K562 (cell line): ENCODE results near the gene EHBP1L1. TPM values are rescaled to one million over a fixed set of nuclear protein-coding genes. Genes with fewer than 3 reads are reported as not detected.

Experiments used
- E4F1 ChIP-seq: fragments of 250-450 bp; sonication (Bioruptor Pico); IDR thresholded peaks from 2 replicates; pipeline ENCODE4 v1.5.0; 2021; ENCODE audit warnings: mild to moderate bottlenecking, borderline replicate concordance
- FOXM1 ChIP-seq, 2 experiments: fragments of 450-650 bp in 1 of 2; sonication (generic) in 1 of 2; formaldehyde crosslinking in 1 of 2; IDR thresholded peaks; 2 replicates each; pipeline versions ENCODE4 v1.6.1 to v1.9.0; 2017 to 2022; ENCODE audit warnings: low read depth in 2 of 2, mild to moderate bottlenecking in 2 of 2, missing genetic modification reagents in 1 of 2, moderate library complexity in 1 of 2
- ILF3 ChIP-seq: fragments of 450-650 bp; IDR thresholded peaks from 2 replicates; pipeline ENCODE4 v1.6.1; 2018; ENCODE audit warnings: antibody characterized with exemption, mild to moderate bottlenecking, moderate library complexity, borderline replicate concordance
- MEF2A ChIP-seq: IDR thresholded peaks from 2 replicates; pipeline ENCODE4 v1.6.1; 2011; ENCODE audit warnings: low read depth, mild to moderate bottlenecking, low read length, moderate library complexity; ENCODE audit not compliant: control insufficient read depth
- MTA3 ChIP-seq: fragments of 450-650 bp; formaldehyde crosslinking; IDR thresholded peaks from 2 replicates; pipeline ENCODE4 v1.6.1; 2017; ENCODE audit warnings: mild to moderate bottlenecking, borderline replicate concordance
- RBBP5 ChIP-seq: fragments of 200-600 bp; sonication (generic); IDR thresholded peaks from 2 replicates; pipeline ENCODE4 v1.6.1; 2012; ENCODE audit warnings: borderline replicate concordance, mild to moderate bottlenecking, low read length, control low read depth, inconsistent platforms; ENCODE audit not compliant: insufficient read depth, poor library complexity, severe bottlenecking
- polyA plus RNA-seq, 8 experiments: library from polyadenylated mRNA; depleted of rRNA in 4 of 8; stranded (reverse) in 5 of 8; unstranded in 3 of 8; fragments of >200 nt; fragmentation: Nextera tagmentation in 2 of 8; fragmentation: Illumina TruSeq in 1 of 8; extraction: Ambion mirVana in 2 of 8; extraction: Trizol in 1 of 8; gene quantifications; 2 replicates each; pipeline versions ENCODE4 v1.2.1 to v1.2.3, GENCODE V29; 2011 to 2014; ENCODE audit warnings: inconsistent platforms in 1 of 8, missing spikeins in 1 of 8
- total RNA-seq, 7 experiments: library from RNA; depleted of rRNA in 6 of 7; stranded (reverse); fragments of >200 nt in 6 of 7; fragmentation: Illumina TruSeq in 2 of 7; extraction: Trizol in 2 of 7; gene quantifications; 2 replicates each; pipeline versions ENCODE4 v1.2.1 to v1.2.3, GENCODE V29; 2011 to 2021; ENCODE audit warnings: low replicate concordance in 1 of 7
- TF ChIP-seq, protein P1 (sequence below), 2 experiments: fragments of 450-650 bp in 1 of 2; sonication (generic) in 1 of 2; formaldehyde crosslinking in 1 of 2; IDR thresholded peaks; 2 replicates each; pipeline versions ENCODE4 v1.7.1 to v1.9.0; 2016 to 2022; ENCODE audit warnings: inconsistent platforms in 1 of 2, mild to moderate bottlenecking in 1 of 2, missing genetic modification reagents in 1 of 2
- TF ChIP-seq, protein P2 (sequence below): sonication (generic); formaldehyde crosslinking; IDR thresholded peaks from 2 replicates; pipeline ENCODE4 v1.8.0; 2022; ENCODE audit warnings: mild to moderate bottlenecking, missing genetic modification reagents

EHBP1L1 gene
- total and polyA plus RNA-seq, 9 of the 15 experiments (the other 6 are each of a cell fraction or from before 2014, with no cell fraction given): 0.03 to 87.1 (median 26.3) TPM

GRCh38 chr11:65637794-65638419, 62.1 kb downstream of the EHBP1L1 start, which contains the start of gene SIPA1 (continued):
- TF ChIP-seq, protein P1, sequence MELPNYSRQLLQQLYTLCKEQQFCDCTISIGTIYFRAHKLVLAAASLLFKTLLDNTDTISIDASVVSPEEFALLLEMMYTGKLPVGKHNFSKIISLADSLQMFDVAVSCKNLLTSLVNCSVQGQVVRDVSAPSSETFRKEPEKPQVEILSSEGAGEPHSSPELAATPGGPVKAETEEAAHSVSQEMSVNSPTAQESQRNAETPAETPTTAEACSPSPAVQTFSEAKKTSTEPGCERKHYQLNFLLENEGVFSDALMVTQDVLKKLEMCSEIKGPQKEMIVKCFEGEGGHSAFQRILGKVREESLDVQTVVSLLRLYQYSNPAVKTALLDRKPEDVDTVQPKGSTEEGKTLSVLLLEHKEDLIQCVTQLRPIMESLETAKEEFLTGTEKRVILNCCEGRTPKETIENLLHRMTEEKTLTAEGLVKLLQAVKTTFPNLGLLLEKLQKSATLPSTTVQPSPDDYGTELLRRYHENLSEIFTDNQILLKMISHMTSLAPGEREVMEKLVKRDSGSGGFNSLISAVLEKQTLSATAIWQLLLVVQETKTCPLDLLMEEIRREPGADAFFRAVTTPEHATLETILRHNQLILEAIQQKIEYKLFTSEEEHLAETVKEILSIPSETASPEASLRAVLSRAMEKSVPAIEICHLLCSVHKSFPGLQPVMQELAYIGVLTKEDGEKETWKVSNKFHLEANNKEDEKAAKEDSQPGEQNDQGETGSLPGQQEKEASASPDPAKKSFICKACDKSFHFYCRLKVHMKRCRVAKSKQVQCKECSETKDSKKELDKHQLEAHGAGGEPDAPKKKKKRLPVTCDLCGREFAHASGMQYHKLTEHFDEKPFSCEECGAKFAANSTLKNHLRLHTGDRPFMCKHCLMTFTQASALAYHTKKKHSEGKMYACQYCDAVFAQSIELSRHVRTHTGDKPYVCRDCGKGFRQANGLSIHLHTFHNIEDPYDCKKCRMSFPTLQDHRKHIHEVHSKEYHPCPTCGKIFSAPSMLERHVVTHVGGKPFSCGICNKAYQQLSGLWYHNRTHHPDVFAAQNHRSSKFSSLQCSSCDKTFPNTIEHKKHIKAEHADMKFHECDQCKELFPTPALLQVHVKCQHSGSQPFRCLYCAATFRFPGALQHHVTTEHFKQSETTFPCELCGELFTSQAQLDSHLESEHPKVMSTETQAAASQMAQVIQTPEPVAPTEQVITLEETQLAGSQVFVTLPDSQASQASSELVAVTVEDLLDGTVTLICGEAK (IDR thresholded peaks at IDR 0.05): no peak
- TF ChIP-seq, protein P1 (CRISPR knock-in tag; IDR thresholded peaks at IDR 0.05): no peak
- no peak for TF ChIP-seq FOXM1 (IDR thresholded peaks at IDR 0.05; ENCODE audit: low read depth)
- no peak for TF ChIP-seq FOXM1 (CRISPR knock-in tag; IDR thresholded peaks at IDR 0.05; ENCODE audit: low read depth)
- peak; percentile 73; the same call in 1 of the 2 replicates for TF ChIP-seq MTA3
- TF ChIP-seq RBBP5: peak; percentile 35
- no peak for TF ChIP-seq MEF2A
- TF ChIP-seq, protein P2, sequence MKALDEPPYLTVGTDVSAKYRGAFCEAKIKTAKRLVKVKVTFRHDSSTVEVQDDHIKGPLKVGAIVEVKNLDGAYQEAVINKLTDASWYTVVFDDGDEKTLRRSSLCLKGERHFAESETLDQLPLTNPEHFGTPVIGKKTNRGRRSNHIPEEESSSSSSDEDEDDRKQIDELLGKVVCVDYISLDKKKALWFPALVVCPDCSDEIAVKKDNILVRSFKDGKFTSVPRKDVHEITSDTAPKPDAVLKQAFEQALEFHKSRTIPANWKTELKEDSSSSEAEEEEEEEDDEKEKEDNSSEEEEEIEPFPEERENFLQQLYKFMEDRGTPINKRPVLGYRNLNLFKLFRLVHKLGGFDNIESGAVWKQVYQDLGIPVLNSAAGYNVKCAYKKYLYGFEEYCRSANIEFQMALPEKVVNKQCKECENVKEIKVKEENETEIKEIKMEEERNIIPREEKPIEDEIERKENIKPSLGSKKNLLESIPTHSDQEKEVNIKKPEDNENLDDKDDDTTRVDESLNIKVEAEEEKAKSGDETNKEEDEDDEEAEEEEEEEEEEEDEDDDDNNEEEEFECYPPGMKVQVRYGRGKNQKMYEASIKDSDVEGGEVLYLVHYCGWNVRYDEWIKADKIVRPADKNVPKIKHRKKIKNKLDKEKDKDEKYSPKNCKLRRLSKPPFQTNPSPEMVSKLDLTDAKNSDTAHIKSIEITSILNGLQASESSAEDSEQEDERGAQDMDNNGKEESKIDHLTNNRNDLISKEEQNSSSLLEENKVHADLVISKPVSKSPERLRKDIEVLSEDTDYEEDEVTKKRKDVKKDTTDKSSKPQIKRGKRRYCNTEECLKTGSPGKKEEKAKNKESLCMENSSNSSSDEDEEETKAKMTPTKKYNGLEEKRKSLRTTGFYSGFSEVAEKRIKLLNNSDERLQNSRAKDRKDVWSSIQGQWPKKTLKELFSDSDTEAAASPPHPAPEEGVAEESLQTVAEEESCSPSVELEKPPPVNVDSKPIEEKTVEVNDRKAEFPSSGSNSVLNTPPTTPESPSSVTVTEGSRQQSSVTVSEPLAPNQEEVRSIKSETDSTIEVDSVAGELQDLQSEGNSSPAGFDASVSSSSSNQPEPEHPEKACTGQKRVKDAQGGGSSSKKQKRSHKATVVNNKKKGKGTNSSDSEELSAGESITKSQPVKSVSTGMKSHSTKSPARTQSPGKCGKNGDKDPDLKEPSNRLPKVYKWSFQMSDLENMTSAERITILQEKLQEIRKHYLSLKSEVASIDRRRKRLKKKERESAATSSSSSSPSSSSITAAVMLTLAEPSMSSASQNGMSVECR: no peak; the same call in 1 of the 2 replicates
- no peak for TF ChIP-seq E4F1 (CRISPR knock-in tag)
- peak; percentile 89; the same call in 1 of the 2 replicates for TF ChIP-seq ILF3
